Measurements from ENCODE around the gene ZNF831.

ZNF831 gene

DNA sequence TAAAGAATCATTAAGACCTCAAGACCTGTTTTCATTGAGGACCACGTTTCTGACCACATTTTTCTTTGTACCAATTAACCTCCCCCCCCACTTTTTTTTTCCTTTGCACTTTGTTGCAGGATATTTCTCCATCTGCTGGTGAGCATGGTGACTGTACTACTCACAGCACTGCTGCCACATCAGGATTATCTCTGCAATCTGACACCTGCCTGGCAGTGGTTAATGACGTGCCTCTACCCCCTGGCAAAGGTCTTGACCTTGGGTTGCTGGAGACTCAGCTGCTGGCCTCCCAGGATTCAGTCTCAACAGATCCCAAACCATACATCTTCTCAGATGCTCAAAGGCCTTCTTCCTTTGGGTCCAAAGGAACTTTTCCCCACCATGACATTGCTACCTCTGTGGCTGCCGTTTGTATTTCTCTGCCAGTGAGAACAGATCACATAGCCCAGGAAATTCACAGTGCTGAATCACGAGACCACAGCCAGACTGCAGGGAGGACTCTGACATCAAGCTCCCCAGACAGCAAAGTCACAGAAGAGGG, 90.2 kb downstream of the ZNF831 start:
- peak in 1 of 2 experiments; percentile 17 for DNase-seq

DNA sequence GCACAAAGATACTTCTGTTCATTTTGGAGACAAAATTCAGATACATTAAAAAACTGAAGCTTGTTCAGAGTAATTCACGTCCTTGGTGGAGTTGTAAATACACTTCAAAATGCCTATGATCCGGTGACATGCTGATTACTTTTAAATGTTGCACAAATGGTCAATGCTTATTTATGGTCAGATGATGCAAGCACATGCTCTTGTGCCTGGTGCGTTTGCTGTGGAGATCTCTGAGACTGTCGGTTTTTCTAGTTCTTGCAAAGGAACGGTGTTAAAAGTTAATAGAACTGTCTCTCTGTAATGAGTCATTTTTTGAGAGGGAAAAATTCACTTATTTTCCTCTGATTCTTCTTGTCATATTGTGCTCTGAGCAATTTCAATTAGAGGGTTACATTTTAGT, 91.6 kb downstream of the ZNF831 start:
- DNase-seq, result no peak

DNA sequence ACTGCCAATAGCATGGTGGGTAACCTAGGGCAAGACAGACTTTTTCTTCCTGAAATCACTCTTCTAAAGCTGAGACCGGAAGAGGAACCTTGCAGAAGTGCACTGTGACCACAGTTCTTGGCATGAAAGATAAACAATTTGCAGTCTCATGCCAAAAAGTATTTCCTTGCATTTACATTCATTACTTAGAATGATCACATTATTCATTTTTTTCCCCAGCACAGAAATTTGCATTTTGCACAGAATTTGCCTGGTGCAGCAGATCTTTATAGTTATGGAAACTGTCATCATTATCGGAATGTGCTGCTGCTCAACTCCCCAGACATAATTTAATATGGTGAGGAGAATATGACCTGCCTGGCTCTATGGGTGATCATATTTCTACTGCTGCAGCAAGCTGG, 94.6 kb downstream of the ZNF831 start:
- no peak for DNase-seq

DNA sequence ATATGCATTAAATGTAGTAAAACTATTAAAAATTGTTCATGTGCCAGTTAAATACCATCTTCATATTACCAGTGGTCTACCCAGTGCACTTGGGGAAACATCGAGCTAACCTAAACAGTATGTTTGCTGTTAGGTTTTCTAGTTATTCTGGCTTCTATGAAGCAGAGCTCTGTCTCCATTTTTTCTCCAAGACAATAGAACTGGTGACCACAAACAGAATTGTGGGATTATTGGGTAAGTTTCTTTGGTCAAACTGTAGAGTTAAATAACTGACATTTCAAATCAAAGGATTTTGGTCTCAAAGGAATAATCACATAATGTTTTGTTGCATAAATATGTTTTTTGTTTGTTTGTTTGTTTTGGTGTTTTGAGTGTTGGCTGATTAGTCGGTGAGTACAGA, 96.3 kb downstream of the ZNF831 start:
- no peak for DNase-seq

DNA sequence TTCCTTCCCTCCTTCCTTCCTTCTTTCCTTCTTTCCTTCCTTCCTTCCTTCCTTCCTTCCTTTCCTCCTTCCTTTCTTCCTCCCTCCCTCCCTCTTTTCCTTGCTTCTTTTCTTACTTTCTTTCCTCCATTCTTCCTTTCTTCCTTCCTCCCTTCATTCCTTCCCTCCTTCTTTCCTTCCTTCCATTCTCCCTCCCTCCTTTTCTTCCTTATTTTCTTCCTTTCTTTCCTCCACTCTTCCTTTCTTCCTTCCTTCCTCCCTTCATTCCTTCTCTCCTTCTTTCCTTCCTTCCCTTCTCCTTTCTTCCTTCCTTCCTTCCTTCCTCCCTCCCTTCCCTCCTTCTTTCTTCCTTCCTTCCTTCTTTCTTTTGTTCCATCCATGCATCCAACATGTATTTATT, 101.7 kb downstream of the ZNF831 start:
- DNase-seq, result no peak

DNA sequence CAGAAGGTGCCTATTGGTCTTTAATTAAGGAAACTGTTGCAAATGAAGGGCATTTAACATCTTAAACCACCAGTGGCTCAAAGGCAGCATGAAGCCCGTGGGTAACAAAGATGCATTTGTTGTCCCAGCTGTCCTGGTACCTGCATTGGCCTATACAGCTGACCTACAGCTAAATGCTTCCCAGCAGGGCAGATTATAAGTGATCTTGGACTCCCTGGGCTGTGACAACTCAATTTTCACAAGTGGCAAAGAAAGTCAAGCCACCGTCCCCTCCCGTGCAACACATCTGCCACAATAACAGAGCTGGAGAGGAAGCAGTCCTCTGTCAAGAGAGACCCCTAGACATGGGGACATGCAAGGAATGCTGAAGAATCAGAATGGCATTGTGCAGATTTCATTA, 105.2 kb downstream of the ZNF831 start:
- DNase-seq, result no peak

DNA sequence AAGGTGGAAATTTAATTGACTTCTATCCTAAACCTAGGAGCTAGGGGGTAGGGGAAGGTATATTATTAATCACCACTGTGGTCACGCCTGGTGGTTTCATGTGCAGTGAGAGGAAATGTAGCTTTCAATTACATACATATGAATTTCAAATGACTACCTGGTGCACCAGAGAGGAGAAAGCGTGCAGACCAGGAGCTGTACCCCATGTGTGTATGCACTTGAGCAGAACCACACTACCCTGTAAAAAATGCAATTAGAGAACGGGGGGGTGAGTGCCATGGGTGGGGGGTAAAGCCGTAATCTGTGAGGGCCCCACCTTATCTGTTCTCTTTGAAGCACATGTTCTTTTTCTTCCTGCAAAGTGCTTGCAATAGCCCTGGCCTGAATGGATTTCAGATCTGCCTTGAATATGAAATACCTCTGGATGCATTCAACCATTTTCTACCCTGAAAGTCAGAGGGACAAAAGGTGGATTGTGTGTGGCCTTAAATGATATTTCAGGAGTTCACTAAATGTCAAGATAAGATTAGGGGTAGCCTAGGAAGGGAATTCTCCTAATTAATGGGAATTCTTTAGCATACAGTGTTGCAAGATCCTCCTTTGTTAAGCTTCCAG, 105.9 kb downstream of the ZNF831 start:
- DNase-seq, result no peak

DNA sequence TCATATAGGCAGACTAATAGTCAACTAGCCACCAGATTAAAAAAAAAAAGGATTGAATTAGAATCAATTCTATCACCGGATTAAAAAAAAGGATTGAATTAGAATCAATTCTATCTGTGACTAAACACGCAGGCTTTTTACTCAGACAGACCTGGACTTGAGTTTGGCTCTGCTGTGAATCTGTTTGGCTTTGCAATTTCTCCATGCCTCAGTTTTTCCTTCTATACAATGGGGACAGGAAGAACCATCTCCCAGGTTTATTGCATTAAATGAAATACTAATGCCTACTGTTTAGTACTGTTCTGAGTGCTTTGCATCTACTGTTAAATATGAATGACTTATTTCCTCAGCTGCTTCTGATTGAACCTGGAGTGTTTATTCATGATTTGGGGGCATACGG, 106.8 kb downstream of the ZNF831 start:
- DNase-seq, result no peak

DNA sequence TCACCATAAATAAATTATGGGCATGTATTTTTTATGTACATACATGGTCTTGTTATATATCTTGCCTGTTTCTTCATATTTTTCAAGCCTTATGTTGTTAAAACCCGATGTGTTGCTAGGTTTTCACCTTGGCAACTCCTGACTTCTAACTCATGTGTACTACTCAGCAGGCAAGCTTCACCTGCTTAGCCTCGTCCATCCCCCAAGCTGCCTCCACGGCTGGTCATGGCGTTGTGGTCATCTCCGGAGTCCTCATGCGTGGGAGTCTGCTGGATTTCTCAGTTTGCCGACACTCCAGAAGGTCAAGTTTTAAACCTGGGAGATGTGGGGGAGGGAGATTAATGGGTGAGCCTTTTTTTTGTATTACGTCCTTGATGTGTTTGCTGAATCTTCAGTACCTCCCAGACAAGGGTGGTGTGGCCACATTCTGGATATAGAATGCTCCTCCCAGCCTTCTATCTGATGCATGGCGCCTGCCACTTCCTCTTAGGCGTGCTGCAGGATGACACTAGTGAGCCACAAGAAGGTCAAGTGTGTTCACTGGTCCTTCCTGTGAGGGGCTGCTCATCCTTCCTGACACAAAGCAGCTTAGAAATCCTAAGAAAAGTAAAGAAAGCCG, 110.2 kb downstream of the ZNF831 start:
- no peak for DNase-seq

DNA sequence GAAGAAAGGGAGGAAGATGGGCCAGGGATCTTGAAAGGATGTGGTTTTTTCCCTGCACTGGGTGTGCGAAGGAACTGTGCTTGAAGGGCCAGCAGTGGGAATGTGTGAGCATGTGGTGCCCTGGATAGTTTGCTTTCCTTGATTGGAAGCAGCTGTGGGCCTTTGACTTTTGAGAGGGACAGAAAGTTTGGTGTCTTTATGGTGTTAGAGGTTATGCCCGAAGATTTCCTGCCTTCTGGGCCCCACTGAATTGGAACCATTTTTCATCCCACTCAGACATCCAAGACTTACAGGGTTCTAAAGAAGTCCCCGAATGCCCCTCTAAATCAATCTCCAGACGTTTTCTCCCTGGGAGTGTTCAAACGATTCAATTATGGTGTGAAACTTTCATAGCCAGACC, 113.3 kb downstream of the ZNF831 start:
- no peak for DNase-seq

DNA sequence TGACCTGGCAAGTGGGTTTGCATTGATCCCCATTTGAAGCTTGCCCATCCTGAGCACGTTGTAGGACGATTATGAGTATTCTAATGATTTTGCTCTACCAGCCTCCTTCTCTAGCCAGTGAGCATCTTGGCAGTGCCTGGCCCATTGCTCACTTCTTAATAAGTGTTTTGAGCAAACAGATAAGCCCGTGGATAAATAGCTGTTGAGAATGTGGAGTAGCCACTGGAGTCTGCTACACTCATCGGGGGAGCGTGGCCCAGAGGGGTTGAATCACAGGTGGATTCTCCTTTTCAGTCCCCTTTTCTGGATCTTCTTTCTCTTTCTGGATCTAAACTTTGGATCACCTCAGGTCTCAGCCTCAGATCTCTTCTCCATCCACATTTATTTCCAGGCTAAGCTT, 120.8 kb downstream of the ZNF831 start:
- no peak for DNase-seq

DNA sequence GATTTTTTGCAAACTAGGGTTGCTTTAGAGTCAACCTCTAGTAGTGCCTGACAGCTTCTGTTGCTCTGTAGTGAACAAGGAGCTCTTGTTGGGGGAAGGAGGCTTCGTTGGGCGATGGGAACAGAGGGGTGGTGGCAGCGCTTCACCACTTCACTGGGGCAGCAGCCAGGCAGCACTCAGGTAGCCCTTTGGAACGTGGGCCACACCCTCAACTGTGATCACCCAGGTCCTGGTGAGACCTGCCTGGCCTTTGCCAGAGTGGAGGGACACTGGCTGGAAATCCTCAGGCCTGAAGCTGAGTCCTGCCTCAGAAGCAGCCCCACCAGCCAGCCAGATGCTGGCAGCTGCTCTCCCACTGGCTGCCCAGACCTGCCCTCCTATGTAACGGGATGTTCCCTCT, 126.4 kb downstream of the ZNF831 start:
- no peak for DNase-seq

DNA sequence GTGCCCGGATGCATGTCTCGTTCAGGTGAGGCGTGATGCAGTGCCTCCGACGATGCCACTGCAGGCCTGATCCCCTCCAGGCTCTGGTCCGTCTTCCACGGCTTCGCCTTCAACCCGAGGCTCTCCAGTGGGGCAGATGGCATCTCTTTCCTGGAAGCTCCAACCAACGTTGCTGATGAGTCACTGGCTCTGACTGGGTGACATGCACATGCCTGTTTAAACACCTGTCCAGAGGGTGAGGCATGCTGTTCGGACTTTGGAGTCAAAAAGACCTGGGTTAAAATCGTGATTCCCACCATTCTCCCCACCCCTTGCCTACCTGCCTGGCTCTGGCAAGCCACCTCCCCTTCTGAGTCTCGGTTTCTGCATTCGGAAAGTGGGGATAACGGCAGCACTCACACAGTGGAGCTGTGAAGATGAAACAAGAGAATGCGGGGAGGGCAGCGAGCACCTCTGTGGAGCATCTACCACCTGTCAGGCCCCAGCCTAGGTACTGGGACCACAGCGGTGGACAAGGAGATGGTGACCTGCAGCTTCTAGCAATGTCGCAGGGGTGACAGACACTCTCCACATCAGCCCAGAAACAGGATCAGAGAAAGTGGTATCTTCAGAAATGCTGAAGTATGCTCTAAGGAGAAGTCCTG, 128.2 kb downstream of the ZNF831 start:
- DNase-seq, result no peak

DNA sequence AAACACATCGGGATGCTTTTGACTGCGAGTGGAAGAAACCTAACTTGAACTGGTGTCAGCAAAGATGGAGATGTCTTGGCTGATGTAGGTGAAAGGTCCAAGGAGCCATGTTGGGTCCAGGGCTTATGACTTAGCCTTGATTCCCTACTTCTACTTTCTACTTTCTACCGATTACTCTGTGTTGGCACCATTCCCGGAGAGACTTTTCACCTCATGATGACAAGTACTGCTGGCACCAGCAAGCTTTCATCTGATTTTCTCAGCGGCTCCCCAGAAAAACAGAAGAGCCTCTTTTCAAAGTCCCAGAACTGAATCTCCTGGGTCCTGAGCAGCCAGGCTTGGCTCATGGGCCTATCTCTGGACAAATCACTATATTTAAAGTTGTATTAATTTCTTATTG, 131.9 kb downstream of the ZNF831 start:
- DNase-seq, result no peak

DNA sequence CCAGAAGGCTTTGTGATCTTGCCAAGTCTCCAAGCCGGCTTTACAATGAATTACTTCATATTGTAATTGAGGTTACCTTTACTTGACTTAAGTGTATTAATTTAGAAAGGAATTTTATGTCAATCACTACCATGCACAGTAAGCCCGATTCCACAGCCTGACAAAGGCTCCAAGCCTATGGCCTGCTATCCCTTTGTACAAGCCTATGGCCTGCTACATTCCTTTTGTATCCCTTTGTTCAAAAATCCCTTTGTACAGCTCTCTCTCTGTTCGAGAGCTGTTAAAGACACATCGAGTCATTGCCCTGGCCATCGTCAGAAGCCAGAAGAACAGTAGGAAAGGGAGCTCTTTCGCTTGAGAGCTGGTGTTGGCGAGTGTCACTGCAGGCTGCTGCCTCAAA, 134.1 kb downstream of the ZNF831 start:
- no peak for DNase-seq

DNA sequence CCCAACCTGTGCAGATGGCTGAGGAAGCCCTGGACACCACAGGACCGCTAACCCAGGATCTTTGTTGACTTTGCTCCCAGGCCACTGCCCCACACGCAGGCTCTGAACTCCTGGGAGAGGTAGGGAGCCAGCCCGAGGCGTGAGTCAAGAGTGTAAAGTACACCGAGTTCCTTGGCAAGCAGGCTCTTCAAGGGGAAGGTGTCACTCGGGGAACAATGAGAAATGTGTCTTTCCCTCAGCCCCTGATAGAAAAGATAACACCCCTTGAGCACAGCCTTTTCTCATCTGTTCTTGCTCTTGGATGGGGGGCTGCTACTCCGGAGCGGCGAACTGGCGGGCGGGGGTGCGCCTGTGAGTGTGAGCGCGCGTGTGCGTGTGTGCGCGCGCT, 136.3 kb downstream of the ZNF831 start:
- DNase-seq, result no peak

DNA sequence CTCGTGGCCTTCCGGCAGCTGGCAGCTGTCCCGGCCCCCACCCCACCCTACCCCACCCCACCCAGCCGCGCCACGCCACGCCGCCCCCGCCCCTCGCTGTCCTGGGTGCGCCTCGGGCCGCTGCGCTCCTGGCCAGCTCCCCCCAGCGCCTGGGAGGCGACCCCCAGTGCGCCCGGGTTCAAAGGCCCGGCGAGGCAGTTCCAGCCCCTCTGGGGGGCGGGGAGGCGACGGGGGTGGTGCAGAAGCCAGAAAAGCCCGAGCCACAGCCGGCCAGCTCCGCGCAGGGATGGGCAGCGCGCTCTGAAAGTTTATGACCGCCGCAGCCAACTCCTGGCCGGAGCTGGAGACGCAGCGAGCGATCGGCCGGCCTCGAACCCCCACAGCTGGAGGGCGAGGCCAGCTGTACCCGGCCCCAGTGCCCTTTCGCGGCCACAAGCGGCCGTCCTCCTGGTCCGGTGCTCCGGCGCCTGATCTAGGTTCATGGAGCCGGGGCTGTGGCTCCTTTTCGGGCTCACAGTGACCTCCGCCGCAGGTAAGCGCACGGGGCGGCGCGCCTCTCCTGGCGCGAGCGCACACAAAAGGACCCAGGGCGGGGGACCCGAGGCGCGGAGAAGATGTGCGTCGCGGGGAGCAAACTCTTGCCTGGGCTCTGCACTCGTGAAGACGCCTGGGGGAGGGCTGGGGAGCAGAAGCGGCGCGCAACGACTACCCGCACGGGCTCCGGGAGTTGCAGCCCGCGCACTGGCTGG, 136.9 kb downstream of the ZNF831 start, which contains the start of gene EDN3:
Gene EDN3 (plus strand): TSS at position 279 of the 749 bp plus-strand sequence. CDS start 202 bp downstream, at position 481.
- no peak for DNase-seq

DNA sequence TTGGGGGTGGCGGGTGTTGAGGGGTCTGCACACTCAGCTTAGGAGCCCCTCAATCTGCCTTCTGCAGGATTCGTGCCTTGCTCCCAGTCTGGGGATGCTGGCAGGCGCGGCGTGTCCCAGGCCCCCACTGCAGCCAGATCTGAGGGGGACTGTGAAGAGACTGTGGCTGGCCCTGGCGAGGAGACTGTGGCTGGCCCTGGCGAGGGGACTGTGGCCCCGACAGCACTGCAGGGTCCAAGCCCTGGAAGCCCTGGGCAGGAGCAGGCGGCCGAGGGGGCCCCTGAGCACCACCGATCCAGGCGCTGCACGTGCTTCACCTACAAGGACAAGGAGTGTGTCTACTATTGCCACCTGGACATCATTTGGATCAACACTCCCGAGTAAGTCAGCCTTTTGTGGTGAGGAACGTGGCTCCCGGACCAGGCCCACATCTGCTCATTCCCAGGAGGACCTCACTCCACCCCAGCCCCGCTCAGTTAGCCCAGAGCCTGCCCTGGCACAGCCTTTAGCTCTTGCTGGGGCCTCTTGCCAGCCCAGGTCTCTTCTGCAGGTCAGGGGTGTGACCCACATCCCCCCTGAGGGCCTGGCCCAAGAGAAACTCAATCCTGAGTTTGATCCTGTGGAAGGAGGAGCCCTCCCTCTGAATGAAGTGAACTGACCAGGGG, 137.9 kb downstream of the ZNF831 start:
- no peak for DNase-seq

DNA sequence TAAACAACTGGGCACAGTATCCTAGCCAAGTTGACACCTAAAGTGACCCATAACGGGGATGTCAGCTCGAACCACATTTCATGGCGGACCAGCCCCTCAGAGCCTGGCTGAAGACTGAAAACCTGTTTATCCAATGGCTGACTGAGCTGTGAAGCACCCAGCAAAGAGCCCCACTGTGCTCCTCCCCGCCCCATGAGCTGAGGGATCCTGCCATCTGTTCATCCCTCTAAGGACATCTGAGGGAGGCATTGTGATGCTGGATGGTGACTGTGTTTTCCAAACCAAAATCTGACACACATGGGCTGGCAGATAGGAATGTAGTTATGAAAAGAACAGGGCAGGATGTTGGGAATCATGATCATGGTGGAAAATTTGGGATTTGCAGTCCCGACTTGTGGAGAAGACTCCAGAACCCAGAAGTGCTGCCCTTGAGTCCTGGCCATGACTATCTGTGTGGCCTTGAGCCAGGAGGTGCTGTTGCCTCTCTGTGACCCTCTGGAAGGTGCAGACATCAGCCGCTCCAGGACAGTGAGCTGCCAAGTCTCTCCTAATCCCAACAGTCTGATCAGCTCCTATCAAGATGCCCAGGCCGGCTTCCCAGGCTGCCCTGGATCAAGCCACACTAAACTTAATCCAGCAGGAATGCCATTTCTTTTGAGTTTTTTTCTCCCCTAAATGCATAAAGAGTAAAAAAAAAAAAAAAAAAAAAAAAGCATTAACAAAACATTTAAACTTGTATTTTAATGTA, 142.5 kb downstream of the ZNF831 start:
- DNase-seq, result no peak

DNA sequence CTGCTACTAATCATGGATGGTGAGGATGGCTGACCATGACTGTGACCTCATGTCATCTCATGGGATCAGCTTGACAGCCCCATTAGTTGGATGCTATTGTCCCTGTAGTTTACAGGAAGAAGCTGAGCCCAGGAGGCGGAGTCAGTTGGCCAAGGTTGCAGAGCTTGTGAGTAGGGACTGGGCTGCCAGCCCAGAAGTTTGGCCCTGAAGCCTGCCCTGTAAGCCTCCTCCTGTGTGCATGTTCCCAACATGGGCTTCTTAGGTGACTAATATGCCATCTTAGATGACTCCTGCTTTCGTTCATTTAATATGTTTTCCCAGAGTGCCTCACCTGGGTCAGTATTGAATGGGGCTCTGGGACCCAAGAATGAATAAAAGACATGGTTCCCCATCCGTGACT, 143.6 kb downstream of the ZNF831 start:
- no peak for DNase-seq

All from stimulated activated CD4-positive, alpha-beta T cell treated with anti-CD3 and anti-CD28 coated beads, Interleukin-4, amount 100 ng/mL, for 4 hours (primary cell).